OCI-LY7 (cell line): ENCODE results near the gene POU6F2. TPM values are rescaled to one million over a fixed set of nuclear protein-coding genes. Genes with fewer than 3 reads are reported as not detected.

ENCODE experiments used
- BruUV-seq: library from RNA; stranded (reverse); fragments of 400-500 nt; replicated peaks from 2 replicates; lab custom pipeline; 2021; lab: Mats Ljungman, UMichigan
- CTCF ChIA-PET: fragments of 300-600 bp; sonication (Branson Sonifier 250); formaldehyde crosslinking; loops from one replicate; lab custom pipeline; 2022; ENCODE audit warnings: antibody characterized with exemption; ENCODE audit not compliant: unreplicated experiment; lab: Charles Lee
- POLR2A ChIA-PET: fragments of 300-600 bp; sonication (Branson Sonifier 250); formaldehyde crosslinking; loops from one replicate; lab custom pipeline; 2022; ENCODE audit warnings: antibody characterized with exemption; lab: Charles Lee
- DNase-seq: peaks from one replicate; pipeline ENCODE4 v3.0.0-alpha.2; 2015; ENCODE audit warnings: low spot score
- H2AFZ ChIP-seq: fragments of 200-600 bp; sonication (generic), shearing (Covaris generic); 2 replicates; pipeline ENCODE4 v1.6.1; 2014; ENCODE audit warnings: mild to moderate bottlenecking, antibody characterized with exemption, low read length, moderate library complexity
- H3K27ac ChIP-seq: fragments of 200-600 bp; sonication (generic); 2 replicates; pipeline ENCODE4 v1.5.1; 2014; ENCODE audit warnings: mixed run types, low read depth, mild to moderate bottlenecking, moderate library complexity, low read length, inconsistent platforms; ENCODE audit not compliant: poor library complexity, severe bottlenecking
- H3K36me3 ChIP-seq: fragments of 200-600 bp; sonication (generic); 2 replicates; pipeline ENCODE4 v1.6.1; 2014; ENCODE audit warnings: mild to moderate bottlenecking, antibody characterized with exemption, low read length, moderate library complexity, mixed read lengths; ENCODE audit not compliant: insufficient read depth
- H3K4me1 ChIP-seq: fragments of 200-600 bp; sonication (generic); 2 replicates; pipeline ENCODE4 v1.5.1; 2014; ENCODE audit warnings: mild to moderate bottlenecking, low read length; ENCODE audit not compliant: insufficient read depth, poor library complexity, severe bottlenecking
- H3K4me2 ChIP-seq: fragments of 200-600 bp; sonication (generic); 2 replicates; pipeline ENCODE4 v1.6.1; 2014; ENCODE audit warnings: mild to moderate bottlenecking, low read length
- H3K4me3 ChIP-seq: fragments of 200-600 bp; sonication (generic); 2 replicates; pipeline ENCODE4 v1.5.1; 2014; ENCODE audit warnings: mild to moderate bottlenecking, low read depth, low read length; ENCODE audit not compliant: poor library complexity, severe bottlenecking
- H3K79me2 ChIP-seq: fragments of 200-600 bp; sonication (generic); 2 replicates; pipeline ENCODE4 v1.6.1; 2016; ENCODE audit warnings: low read depth, mild to moderate bottlenecking, low read length, moderate library complexity, mixed read lengths; ENCODE audit not compliant: insufficient read depth
- H3K9me2 ChIP-seq: fragments of 200-600 bp; sonication (generic); 2 replicates; pipeline ENCODE4 v1.6.1; 2016; ENCODE audit warnings: mild to moderate bottlenecking, low read length, mixed read lengths; ENCODE audit not compliant: insufficient read depth
- H3K9me3 ChIP-seq: fragments of 200-600 bp; sonication (generic); 2 replicates; pipeline ENCODE4 v1.6.1; 2014; ENCODE audit warnings: mild to moderate bottlenecking, mixed run types, low read length, mixed read lengths
- H4K20me1 ChIP-seq: fragments of 200-600 bp; sonication (generic); 2 replicates; pipeline ENCODE4 v1.6.1; 2014; ENCODE audit warnings: mild to moderate bottlenecking, antibody characterized with exemption, low read length, moderate library complexity, mixed read lengths; ENCODE audit not compliant: insufficient read depth
- CTCF ChIP-seq: fragments of 200-600 bp; sonication (generic); conservative IDR thresholded peaks from 2 replicates; pipeline ENCODE4 v1.5.1; 2014; ENCODE audit warnings: mild to moderate bottlenecking, antibody characterized with exemption, low read length, moderate library complexity, mixed read lengths
- EZH2phosphoT487 ChIP-seq: fragments of 200-600 bp; sonication (generic); IDR thresholded peaks from 2 replicates; pipeline ENCODE4 v1.6.1; 2018; ENCODE audit warnings: low read depth, borderline replicate concordance, mild to moderate bottlenecking, mixed run types, antibody characterized with exemption, low read length, moderate library complexity, mixed read lengths
- intact Hi-C: fragments of 100-400 bp; cut with micrococcal nuclease; formaldehyde crosslinking; loops from one replicate; pipeline ENCODE4 v1.10.0; 2022; ENCODE audit not compliant: unreplicated experiment
- total RNA-seq, 2 experiments: library from RNA; depleted of rRNA in 1 of 2; stranded (reverse); fragments of >200 nt in 1 of 2; shearing (Covaris generic) in 1 of 2; gene quantifications; 2 replicates each; pipeline ENCODE4 v1.2.3, GENCODE V29; 2014 to 2022

The POU6F2 gene
- total RNA-seq, 2 experiments from 2014 or later, result 0.40 TPM; not detected in 1

- Histone ChIP-seq H3K9me3 (no peaks in the 10 kb centered on the region), H3K4me2 (no peak overlapping the region), H3K36me3 (no peaks in the 10 kb centered on the region), H2AFZ (no peak overlapping the region), H3K4me1 (no peaks in the 10 kb centered on the region), H3K27ac (no peak overlapping the region), H4K20me1 (no peaks in the 10 kb centered on the region), H3K4me3 (no peak overlapping the region), H3K9me2 (no peaks in the 10 kb centered on the region), H3K79me2 (no peaks in the 10 kb centered on the region)
- POLR2A ChIA-PET, result no interaction called here
- TF ChIP-seq EZH2phosphoT487, result no peak
- no peak for TF ChIP-seq CTCF
- CTCF ChIA-PET, result no interaction called here
- DNase-seq, result no peak
- intact Hi-C loops, result no loop called here
- BruUV-seq, result no TSS peak
Measured at GRCh38 chr7:39488467-39489393, 511.0 kb downstream of the POU6F2 start.

- no peak overlapping the region for H3K4me3 ChIP-seq
- no peaks in the 10 kb centered on the region for H3K9me3 ChIP-seq
- BruUV-seq, result no TSS peak
- no peak for TF ChIP-seq EZH2phosphoT487
- no peak for TF ChIP-seq CTCF
- intact Hi-C loops, result no loop called here
- POLR2A ChIA-PET, result interaction anchor here (0.6 to 0.7 kb wide), 2 partner anchors 225 to 392 kb away, joined by 3 to 12 read pairs; no protein-coding TSS in a partner anchor
- no peaks in the 10 kb centered on the region for H3K36me3 ChIP-seq
- no peak overlapping the region for H3K27ac ChIP-seq
- no peak overlapping the region for H2AFZ ChIP-seq
- CTCF ChIA-PET, result no interaction called here
- H3K79me2 ChIP-seq, result no peaks in the 10 kb centered on the region
- H3K4me2 ChIP-seq, result no peak overlapping the region
- no peaks in the 10 kb centered on the region for H3K4me1 ChIP-seq
- DNase-seq, result no peak
- H3K9me2 ChIP-seq, result no peaks in the 10 kb centered on the region
- no peaks in the 10 kb centered on the region for H4K20me1 ChIP-seq
Measured at GRCh38 chr7:39490296-39490695, 512.6 kb downstream of the POU6F2 start.

- Histone ChIP-seq H3K4me1 (no peaks in the 10 kb centered on the region), H3K9me3 (no peaks in the 10 kb centered on the region), H3K27ac (no peak overlapping the region), H3K4me2 (no peak overlapping the region), H3K9me2 (no peaks in the 10 kb centered on the region), H3K36me3 (no peaks in the 10 kb centered on the region), H4K20me1 (no peaks in the 10 kb centered on the region), H3K79me2 (no peaks in the 10 kb centered on the region), H2AFZ (no peak overlapping the region), H3K4me3 (no peak overlapping the region)
- intact Hi-C loops, result no loop called here
- ChIA-PET POLR2A (interaction anchor here (0.6 to 0.8 kb wide), 3 partner anchors 22 to 644 kb away, joined by 3 to 4 read pairs (median 3); no protein-coding TSS in a partner anchor), CTCF (no interaction called here)
- BruUV-seq, result no TSS peak
- TF ChIP-seq CTCF (no peak), EZH2phosphoT487 (no peak)
- no peak for DNase-seq
Measured at GRCh38 chr7:39493934-39494333, 516.2 kb downstream of the POU6F2 start.
